Measurements from ENCODE around the gene KLHL29.
A peak's percentile ranks its signal among the peaks of the same experiment; 100 is the strongest.
"Not testable (repeated sequence)": the region's sequence is repeated elsewhere in the genome, so short reads cannot be mapped to it uniquely, and the experiment has no call there.

KLHL29 gene

DNA sequence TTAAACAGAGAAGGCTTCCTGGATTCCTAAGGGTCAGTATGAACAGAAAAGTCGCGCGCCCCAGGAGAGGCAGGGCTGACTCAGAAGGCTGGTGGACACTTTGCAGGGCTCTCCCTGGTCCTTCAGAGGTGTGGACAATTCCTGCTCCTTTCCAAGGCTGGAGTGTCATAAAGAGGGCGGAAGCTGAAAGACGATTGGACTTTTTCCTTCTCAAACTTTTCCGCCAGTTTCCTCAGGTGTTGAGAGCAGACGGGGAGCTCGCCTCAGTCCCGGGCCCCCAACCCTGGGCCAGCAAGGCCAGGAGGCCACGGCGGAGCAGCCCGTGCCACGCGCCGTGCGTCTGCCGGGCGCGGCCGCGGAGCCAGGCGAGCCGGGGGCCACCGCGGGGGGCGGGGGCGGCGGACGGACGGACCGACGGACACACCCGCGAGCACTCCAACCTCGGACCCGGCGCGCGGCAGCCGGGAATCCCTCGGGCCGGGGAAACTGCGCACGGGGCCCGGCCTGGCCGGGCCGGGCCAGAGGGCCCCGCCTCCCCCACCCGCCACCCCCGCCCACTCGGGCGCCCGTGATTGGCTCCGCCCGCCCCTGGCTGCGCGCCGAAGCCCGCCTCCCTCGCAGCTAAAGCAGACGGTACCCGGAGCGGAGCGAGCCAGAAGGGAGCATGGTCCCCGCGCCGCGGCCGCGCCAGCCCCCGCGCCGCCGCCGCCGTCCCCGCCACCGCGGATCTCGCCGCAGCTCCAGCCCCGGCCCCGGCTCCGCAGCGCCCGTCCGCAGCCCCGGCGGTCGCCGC is at the start of gene KLHL29:
TSS of gene KLHL29 (plus strand) at position 629 of the 793 bp plus-strand sequence. CDS start 177,018 bp downstream, outside the sequence.
- peak; percentile 78 for DNase-seq

DNA sequence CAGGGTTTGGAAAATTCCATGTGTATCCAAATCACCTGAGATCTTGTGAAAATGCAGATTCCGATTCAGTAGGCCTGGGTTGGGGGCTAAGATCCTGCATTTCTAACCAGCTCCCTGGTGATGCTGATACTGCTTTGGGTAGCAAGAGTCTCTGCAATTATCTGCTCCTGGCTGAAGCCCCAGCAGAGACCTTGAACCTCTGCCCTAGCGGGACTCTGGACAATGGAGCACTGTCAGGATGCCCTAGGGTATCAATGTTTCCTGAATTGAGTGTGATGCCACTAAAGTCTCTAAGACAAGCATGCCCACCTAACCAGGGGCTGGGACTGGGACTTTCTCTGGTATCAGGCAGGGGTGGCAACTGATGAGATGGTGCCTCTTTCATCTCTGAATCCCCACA is 49.4 kb upstream of the KLHL29 start:
- DNase-seq = no peak

DNA sequence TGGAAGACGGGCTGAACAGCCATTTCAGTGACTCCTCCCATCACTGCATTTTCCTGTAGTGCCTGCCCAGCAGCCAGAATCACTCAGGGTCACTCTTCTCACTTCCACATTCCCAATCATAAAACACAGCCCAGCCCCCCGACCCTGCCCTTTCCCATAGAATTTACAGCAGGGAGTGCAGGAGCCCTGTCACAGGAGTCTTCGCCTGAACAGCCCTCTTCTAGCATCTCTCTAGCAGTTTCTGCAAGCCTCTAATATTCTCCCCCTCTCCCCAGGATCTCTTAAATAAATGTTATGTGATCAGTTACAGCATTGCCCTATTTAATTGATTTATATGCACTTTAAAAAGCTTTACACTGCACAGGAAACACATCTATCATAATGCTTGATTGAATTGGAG is 42.9 kb upstream of the KLHL29 start:
- no peak for DNase-seq

DNA sequence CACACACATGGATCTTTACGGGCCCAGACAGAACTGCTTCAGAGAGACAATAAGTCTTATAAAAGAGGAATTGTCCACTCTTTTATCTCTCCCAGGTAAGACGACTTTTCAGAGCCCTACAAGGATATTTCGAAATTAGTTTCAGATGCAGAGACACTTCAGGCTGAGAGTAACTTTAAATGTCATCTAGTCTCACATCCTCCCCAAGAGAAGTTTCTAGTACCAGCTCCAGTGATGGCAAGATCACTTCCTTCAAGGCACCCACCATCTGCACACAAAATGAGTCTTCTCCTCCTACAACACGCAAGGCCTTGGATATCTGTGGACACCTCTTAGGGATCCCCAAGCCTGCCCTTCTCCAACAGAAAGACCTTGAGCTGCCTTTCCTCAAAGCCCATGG is 39.0 kb upstream of the KLHL29 start:
- no peak for DNase-seq

DNA sequence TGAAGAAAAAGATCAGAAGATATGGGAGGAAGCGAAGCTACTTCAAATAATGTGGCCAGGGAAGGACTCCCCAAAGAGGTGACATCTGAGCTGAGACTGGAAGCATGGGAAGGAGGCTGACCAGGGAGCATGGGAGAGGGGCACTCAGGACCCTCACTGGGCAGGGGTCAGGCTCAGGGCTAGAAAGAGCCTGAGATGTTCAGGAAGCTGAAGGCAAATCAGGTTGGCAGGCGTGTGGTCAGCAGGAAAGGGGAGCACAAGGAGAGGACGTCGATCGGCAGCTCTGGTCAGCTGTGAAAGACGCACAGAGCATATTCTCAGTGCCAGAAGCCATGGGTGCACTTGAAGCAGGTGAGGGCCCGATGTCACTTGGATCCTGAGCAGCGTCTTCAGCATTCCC is 38.2 kb upstream of the KLHL29 start:
- DNase-seq = no peak

DNA sequence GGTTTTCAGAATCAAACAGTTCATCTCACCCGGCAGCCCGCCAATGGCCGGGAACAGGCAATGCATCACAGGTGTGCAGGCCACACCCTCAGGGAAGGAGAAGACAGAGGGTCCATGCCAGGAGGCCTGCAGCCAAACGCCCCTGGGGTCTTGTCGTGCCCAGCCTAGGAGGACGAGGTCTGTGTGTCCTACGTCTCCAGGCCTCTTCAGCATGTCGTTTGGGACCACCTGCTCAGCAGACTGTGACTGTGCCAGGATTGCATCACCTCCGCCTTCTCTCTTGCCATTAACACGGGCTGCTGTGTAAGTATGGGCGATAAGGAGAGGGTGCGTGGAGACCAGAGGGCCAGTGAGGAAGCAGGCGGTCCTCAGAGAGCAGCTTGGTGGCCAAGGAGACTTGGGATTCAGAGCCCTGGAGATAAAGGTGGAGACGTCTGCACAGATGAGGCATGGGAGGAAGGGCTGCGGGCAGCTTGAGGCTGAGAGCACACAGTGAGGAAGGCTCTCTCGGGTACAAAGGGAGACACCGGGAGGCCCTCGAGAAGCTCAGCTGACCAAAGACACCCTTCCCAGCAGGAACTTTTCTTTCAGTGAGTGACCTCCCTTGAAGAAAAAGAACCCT is 37.4 kb upstream of the KLHL29 start:
- no peak for DNase-seq

DNA sequence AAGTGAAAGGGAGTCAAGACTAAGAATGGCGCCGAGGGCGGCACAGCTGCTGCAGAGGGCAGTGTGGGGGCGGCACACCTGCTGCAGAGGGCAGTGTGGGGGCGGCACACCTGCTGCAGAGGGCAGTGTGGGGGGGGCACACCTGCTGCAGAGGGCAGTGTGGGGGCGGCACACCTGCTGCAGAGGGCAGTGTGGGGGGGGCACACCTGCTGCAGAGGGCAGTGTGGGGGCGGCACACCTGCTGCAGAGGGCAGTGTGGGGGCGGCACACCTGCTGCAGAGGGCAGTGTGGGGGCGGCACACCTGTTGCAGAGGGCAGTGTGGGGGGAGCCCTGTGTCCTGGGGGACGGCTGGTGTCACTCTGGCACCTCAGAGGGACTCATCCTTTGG is 36.9 kb upstream of the KLHL29 start:
- not testable (repeated sequence) for DNase-seq

DNA sequence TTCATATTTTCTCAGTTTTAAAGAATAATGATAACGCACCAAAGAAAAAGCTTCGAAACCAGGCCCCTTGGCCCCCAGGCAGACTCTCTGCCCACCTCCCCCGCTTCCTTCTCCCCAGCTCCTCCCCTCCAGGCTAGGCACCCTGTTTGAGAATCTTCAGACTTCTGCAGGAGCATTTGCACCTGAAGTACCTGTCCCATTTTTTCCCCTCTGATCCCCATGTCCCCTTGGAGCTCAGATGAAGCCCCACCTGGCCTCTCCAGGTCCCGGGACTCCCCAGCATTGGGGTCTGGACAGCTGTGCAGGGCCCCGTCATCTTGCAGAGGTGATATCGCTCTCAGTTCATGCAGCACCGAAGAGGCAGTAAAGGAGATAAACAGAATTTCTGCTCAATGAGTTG is 35.5 kb upstream of the KLHL29 start:
- no peak for DNase-seq

DNA sequence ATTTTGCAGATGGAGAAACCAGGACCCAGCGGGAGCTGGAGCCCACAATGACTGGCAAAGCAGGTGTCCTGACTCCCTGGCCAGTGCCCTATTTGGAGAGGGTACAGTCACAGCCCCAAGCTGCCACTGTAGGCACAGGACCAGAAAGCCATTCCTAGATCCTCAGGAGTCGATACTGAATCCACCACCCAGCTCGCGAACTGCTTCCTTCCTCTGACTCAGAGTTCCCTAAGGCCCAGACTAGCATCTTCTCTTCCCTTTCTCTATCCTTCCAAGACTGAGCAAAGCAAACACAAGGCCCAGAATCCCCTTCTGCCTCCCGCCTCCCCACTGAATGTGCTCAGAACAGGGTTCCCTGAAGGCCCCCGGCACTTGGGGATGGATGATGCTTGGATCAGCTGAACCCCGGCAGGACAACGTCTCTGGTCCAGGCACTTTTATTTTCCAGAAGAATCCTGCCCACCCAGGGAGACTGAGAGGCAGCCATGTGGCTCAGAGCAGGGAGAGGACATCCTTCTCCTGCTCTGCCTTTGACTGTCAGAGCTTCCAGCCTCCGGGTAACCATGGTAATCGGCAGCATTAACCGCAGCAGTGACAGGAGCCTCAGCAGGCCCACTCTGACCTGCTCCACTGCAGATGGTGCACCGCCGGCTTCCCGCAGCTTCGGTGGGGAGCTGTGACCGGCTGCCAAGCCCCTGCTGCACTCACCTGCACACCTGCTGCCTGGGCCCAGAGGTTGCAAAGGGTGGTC is 34.8 kb upstream of the KLHL29 start:
- no peak for DNase-seq

DNA sequence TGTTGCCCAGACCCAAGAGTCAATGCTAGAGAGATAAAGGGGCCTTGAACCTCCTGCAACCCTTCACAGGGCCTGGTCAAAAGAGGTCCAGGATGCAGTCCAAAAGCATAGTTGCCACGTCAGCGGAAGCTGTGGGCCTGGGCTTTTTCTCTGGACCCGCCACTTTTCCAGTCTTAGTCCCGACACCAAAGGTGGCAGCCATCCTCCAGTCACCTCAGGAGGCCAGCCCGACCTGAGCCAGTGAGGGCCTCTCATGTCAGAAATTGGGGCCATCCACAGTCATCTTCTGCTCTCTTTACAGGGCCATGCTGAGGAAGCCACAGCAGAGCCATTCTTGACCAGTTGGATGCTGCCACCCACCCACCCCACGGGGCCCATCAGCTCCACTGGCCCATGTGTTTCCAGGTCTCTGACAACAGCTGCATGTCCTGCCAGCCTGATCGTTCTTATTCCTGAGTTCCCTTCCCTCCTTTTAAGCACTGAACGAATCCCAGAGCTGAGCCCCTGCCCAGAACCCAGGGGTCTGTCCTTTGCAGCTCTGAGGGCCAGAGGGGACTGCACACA is 34.1 kb upstream of the KLHL29 start:
- DNase-seq = no peak

DNA sequence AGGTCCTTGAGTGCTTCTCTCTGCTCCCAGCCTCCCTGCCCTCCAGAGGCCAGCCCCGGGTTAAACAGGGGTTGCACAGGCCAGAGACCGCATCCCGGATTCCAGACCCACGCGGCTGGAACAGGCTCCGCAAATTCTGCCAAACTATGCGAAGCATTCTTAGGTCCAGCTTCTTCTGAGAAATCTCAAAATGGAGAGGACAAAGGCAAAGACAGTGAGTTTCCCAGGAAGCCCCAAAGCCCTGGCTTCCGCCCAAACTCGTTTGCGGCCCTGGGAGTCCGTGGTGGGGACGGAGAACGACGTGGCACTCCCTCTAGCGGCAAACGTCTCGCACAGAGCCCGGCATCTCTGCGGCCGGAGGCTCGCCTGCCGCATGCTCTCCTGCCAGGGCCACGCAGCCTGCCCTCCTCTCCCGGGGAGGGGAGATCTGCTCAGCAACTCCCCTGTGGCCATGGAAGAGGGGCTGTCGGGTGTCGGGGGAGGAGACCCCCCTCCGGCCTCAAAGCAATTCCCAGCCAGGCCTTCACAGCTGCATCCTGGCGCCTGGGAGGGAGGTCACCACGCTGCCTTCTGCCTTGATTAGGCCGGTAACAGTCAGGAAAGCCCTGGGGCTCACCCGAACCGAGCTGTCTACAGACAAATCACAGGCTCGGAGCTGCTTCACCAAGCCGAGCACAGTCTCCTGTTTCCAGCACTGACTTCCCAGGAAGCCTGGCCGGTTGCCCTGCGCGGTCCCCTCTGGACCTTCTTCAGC is 33.4 kb upstream of the KLHL29 start:
- peak; percentile 74 to 81 for DNase-seq

DNA sequence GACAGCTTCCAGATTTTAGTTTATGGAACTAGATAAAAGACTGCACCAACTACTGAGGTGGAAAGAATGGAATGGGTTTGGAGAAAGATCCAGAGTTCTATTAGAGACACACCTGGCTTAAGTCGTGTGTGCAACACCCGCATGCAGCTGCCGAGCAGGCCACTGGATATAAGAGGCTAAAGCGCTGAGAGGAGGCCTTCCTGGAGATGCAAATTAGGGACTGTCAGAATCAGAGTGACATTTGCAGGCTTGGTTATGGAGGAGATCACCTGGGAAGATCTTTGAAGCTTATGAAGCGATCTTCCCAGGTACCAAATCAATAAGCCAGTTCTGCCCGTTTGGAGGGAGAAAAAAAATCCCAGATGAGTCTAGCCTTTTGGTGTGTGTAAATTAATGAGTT is 30.4 kb upstream of the KLHL29 start:
- no peak for DNase-seq

DNA sequence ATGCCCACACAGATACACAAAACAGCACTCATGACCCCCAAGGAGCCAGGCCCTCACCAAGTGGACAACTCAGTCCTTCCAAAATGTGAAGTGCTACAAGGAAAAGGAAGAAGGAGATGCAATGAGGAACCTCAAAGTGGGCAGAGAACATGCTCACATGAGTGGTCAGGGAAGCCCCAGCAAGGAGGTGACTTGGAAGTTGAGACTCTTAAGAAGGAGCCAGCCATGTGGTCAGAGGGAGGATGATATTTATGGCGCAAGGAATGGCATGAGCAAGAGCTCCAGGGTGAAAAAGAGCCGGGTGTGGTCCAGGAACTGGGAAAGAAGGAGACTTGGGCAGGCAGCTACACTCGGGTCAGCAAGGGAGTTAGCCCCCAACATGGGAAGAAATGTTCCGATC is 30.0 kb upstream of the KLHL29 start:
- no peak for DNase-seq

DNA sequence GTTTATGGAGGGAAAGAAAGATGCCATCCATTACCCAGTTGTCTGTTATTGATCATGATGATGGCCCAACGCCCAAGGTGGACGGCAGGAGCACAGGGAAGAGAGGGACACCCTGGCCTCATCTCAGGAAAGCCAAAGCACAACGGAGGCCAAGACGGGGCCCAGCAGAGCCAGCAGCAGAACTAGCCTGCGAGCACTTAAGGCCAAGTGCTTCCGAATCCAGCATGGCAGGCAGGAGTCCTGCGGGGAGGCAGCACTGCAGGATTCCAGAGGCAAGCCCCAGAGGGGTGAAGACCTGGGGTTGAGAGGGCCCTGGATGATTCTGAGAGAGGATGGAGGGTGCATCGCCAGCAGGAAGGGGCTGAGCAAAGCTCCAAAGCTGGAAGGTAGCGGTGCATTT is 28.3 kb upstream of the KLHL29 start:
- DNase-seq = no peak

DNA sequence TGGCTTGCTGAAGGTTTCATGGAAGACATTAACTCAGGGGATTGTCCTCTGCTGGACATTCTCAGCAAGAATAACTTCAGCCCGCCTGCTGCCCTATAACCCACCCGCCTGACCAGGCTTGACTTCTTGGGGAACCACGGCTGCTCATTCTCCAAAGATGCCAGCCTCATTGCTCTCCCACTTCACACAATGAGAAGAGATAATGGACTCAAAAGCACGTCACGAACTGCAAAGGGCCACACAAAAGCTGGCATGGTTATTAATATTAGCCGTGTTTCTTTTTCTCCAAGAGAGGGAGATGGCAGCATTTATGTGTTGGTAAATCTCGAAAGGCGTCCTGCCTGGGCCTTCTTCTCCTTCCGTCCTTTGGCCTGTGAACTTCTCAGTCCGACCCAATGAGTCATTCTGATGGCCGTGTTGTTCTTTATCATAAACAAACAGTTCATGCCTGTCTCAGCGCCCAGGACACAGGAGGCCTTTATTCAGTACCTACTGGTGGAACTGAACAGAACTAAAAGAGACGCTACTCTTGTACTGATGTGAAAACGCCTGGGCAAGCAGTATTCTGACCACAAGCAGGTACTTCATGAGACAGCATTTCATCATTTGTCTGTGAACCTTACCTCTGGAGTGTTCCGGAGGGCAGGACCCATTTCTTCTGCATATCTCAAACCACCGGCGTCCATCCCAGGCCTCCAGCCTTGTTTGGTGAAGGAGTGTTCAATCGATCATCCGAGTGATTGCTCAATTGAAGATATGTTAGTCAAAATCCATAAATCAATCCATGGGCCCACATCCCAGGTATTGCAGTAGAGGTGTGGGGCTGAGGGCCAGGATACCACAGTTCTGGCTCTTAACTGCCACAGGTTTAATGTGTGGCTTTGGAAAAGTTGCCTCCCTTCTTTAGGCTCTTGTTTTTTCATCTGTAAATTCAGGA is 25.1 kb upstream of the KLHL29 start:
- DNase-seq = no peak

DNA sequence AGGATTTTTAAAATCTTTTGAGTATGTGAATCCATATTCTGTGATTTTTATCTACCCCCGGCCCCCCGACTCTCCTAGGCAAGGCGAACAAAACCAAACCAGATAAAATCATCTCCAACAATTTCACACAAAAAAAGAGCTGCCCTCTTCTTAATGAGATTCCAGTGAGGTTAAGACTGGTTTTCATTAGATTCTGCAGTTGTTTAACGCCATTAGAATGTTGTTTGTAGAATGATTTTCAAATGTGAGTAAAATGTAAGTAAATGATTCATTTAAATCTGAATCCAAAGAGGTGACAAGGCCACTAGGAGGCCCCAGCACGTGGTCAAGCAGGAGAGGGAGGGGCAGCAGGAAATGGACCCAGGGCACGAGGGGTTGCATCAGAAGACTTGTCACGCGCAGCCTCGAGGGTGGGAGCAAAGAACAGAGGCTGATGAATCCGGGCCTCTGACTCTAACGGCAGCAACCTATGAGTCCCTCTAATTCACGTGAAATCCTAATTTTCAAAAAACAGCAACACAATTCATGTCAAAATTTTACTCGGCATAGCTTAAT is 24.3 kb upstream of the KLHL29 start:
- no peak for DNase-seq

DNA sequence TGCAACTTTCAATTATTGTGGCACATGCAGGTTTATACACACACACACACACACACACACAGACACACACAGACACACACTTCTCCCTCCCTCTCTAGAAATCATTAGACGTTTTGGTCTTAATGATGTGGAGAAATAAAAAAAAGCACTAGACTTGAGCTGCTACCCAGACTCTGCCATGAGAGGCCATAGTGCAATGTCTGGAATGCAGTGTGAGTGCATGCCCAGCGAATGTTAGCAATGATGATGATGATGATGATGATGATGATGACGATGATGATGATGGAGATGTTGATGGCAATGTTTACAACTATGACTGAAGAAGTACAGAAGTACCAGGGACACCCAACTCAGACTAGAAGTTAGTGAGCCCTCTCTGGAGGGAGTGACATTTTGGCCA is 23.8 kb upstream of the KLHL29 start:
- no peak for DNase-seq

DNA sequence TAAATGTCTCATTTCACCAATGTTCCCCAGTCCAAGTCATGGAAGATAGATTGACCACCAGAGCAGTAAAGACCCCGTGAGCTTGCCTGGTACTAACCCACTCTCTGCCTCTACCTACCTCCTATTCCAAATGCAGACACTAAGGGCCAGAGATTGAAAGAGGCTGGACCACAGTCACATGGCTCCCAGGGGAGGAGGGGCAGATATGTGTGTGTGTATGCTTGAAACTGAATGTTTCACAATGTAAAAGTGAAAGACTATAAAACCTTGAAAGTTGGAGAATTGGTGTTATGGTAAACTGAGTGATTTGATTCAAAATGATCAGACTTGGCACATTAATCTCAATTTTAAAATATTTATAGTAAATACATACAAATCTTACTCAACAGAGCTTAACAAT is 21.7 kb upstream of the KLHL29 start:
- no peak for DNase-seq

DNA sequence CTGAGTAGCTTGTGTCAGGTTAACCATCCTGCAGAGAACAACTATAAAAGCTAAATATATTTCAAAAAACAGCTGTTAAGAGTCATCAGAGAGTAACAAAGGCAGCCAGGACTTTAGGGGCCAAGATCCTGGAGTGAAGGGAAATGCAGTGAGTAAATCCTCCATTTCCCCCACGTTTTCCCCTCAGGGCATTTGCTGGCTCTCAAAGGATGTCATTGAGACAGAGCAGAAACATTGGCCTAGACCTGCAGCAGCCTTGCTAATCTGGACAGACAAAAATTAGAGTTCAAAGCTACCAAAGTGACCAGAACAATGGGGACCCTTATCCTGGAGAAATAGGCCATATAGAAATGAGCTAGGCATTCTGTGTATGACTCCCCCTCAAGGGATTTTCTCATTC is 21.1 kb upstream of the KLHL29 start:
- DNase-seq = no peak

DNA sequence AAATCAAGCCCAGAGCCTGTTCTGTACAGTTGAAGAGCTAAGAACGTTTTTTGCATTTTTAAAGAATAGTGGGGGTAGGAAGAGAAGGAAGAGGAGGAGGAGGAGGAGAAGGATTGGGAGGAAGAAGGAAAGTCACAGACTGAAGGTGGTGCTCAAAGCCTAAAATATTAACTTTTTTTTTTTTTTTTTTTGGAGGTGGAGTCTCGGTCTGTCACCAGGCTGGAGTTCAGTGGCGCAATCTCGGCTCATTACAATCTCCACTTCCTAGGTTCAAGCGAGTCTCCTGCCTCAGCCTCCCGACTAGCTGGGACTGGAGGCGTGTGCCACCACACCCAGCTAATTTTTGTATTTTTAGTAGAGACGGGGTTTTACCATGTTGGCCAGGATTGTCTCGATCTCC is 18.3 kb upstream of the KLHL29 start:
- no peak for DNase-seq

DNA sequence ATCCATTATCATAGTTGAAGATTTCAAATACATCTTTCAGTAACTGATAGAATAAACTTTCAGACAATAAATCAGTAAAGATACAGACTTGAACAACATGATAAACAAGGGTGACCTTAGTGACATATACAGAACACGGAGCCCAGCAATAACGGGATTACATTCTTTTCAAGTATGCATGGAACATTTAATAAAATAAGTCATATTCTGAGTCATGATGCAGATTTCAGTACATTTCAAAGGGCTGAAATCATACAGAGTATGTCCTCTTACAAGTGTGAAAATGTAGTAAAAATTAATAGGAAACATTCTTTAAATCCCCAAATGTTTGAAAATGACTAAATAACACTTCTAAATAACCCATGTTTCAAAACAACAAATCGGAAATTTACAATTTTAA is 17.2 kb upstream of the KLHL29 start:
- DNase-seq = no peak
